GM15510 (cell line): ENCODE data around the gene C1QTNF8.

ENCODE experiments used
- POLR2A ChIP-seq: IDR thresholded peaks from 3 replicates; pipeline ENCODE4 v1.6.1; 2011; ENCODE audit warnings: borderline replicate concordance; ENCODE audit not compliant: insufficient read length; ENCODE audit errors: extremely low read depth

Gene C1QTNF8

GRCh38 chr16:1056196-1056595, 39.8 kb downstream of the C1QTNF8 start:
- no peak for TF ChIP-seq POLR2A

- no peak for TF ChIP-seq POLR2A
Measured at GRCh38 chr16:1055557-1055924, 40.5 kb downstream of the C1QTNF8 start.

- TF ChIP-seq POLR2A, result no peak
Measured at GRCh38 chr16:1054660-1055556, 41.1 kb downstream of the C1QTNF8 start.

GRCh38 chr16:1053700-1054368, 42.2 kb downstream of the C1QTNF8 start:
- TF ChIP-seq POLR2A, result no peak

GRCh38 chr16:1053121-1053521, 42.9 kb downstream of the C1QTNF8 start:
- TF ChIP-seq POLR2A, result no peak

- no peak for TF ChIP-seq POLR2A
Measured at GRCh38 chr16:1052721-1053120, 43.3 kb downstream of the C1QTNF8 start.

- TF ChIP-seq POLR2A, result no peak
Measured at GRCh38 chr16:1051446-1051845, 44.6 kb downstream of the C1QTNF8 start.

GRCh38 chr16:1050921-1051320, 45.1 kb downstream of the C1QTNF8 start:
- TF ChIP-seq POLR2A, result no peak

- TF ChIP-seq POLR2A, result no peak
Measured at GRCh38 chr16:1050516-1050915, 45.5 kb downstream of the C1QTNF8 start.

GRCh38 chr16:1049976-1050247, 46.1 kb downstream of the C1QTNF8 start:
- TF ChIP-seq POLR2A, result no peak

GRCh38 chr16:1049113-1049975, 46.7 kb downstream of the C1QTNF8 start:
- TF ChIP-seq POLR2A, result no peak

GRCh38 chr16:1048442-1049112, 47.5 kb downstream of the C1QTNF8 start:
- no peak for TF ChIP-seq POLR2A

GRCh38 chr16:1047801-1048200, 48.2 kb downstream of the C1QTNF8 start:
- no peak for TF ChIP-seq POLR2A

- no peak for TF ChIP-seq POLR2A
Measured at GRCh38 chr16:1047123-1047522, 48.9 kb downstream of the C1QTNF8 start.
